Stimulated activated naive CD4-positive, alpha-beta T cell (primary cell): Measurements from ENCODE around the gene CYP46A1.
A peak's percentile ranks its signal among the peaks of the same experiment; 100 is the strongest.
"Not testable (repeated sequence)": the region's sequence is repeated elsewhere in the genome, so short reads cannot be mapped to it uniquely, and the experiment has no call there.

ENCODE experiments used
- DNase-seq, 6 experiments: peaks; one replicate each; lab custom pipeline; 2025; lab: John Stamatoyannopoulos, UW

The CYP46A1 gene

DNA sequence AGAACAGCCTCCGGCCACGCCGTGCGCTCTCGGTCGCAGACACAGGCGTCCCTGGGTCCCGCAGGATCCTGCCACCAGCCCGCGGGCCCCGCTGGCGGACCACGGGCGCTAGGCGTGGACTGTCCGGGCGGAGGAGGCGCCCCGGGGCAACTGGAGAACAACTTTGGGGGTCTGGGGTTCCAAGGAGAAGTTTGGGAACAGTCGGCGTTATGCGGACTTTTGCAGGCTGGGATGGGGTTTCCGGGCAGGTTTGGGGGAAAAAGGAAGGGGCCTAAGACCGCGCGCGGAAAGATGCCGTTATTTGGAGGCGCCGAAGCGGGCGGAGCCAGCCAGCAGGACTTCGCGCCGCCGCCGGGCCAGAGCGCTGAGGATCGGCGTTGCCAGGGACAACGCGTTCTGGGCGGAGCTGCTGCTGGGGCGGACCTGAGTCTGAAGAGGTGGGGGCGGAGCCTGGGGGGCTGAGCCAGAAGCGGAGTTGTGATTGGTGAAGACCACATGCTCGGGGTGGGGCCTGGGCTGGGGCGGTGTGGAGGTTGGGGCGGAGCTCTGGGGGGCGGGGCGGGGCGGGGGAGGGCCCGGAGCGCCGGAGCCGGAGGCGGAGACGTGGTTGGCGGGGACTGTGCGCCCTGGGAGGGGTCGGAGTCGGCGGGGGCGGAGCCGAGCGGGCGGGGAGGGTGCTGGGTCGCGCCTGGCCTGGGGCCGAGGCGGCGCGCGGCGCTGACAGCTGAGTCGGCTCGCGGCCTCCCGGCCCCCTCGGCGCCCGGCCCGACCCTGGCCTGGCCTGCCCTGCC, at the start of gene CYP46A1:
TSS of gene CYP46A1 (plus strand) at position 680 of the 791 bp plus-strand sequence. CDS start 120 bp downstream, outside the sequence.
- peak; percentile 96 to 99 (median 98) for DNase-seq

DNA sequence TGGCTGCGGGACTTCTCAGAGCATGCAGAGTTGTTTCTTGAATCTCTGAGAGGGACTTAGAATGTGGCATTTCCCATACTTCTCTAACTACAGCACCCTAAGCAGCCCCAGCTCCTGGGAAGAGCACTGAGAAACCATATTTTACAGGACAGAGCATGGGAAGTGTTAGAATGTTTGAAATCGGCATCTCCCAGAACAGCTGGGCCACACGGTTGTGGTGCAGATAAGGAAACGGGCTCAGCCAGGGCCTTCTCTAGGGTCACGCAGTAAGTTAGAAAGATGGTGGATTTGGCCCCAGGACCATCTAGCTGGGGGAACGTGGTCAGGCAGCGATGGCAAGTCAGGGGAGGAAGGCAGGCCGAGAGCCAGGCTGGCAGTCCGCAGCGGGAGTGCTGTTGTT, 49.7 kb upstream of the CYP46A1 start:
- DNase-seq: no peak

DNA sequence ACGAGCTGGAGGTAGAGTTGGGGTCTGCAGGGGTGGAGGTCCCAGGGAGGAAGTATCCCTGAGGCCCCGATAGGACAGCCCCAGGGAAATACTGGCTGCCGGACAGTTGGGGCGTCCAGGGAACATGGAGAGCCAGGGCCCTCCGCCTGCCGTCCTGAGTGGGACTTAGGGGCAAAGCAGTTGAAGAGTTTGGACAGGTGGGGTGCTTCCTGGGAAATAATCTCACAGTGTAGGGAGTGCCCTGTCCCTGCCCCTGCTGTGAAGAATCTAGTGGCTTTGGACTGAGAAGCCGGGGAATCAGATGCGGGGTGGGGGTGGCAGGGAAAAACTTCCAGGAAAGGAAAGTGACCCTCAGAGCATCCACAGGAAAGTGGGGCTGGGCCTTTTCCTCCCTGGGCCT, 49.0 kb upstream of the CYP46A1 start:
- DNase-seq: no peak

DNA sequence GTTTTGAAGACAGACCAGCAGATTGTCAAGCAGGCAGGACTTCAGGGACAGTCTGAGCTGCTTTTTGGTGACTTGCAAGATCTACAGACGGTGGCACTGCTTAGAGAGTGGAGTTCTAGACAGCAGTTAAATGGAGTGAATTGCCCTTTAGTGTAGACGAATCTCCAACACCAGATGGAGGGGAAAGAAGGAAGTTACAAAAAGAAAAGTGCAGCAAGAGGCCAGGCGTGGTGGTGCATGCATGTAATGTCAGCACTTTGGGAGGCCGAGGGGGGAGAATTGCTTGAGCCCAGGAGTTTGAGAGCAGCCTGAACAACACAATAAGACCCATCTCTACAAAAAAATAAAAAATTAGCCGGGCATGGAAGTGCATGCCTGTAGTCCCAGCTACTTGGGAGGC, 47.6 kb upstream of the CYP46A1 start:
- DNase-seq: no peak

DNA sequence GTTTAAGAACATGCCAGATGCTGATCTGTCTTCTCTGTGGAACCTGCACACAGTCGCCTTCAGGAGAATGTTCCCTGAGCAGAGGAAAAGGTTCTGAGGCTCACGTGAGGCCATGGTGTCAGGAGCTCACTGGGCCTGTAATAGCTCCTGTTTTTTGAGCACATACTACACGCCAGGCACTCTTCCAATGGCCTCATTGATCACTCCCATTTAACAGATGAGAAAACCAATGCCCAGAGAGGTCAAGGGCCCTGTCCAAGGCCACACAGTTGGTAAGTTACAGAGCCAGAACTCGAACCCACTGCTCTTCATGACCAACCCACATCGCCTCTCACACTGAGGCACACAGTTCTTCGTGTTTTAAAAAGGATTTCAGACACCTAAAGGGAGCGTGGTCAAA, 46.5 kb upstream of the CYP46A1 start:
- no peak for DNase-seq

DNA sequence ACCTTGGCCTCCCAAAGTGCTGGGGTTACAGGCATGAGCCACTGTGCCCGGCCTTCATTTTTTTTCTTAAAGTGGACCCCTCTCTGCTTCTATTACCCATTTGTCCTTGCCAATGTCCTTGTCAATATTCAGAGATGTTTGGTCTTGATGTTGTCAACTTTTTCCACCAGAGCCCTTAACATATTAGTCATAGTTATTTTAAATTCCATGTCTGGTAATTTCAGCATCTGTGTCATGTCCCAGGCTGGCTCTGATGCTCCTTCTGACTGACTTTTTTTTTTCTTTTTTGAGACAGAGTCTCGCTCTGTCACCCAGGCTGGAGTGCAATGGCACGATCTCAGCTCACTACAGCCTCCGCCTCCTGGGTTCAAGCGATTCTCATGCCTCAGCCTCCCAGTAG, 41.3 kb upstream of the CYP46A1 start:
- not testable (repeated sequence) for DNase-seq

DNA sequence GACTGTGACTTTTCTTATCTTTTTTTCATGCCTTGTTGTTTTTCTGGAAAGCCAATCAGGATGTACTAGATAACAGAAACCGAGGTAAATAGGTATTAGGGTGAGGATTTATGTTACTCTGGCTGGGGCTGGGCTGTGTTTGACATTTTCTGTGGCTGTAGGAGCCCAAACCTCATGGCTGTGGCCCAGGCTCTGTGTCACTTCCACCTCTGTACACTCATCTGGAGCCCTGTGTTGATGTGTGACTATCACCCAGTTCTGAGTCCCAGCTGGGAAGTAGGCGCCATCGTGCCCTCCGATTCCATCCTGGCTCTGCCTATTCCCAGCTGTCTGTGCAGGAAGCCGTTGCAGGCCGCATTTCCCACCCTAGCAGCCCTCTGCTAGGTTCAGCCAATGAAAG, 40.8 kb upstream of the CYP46A1 start:
- DNase-seq: no peak

DNA sequence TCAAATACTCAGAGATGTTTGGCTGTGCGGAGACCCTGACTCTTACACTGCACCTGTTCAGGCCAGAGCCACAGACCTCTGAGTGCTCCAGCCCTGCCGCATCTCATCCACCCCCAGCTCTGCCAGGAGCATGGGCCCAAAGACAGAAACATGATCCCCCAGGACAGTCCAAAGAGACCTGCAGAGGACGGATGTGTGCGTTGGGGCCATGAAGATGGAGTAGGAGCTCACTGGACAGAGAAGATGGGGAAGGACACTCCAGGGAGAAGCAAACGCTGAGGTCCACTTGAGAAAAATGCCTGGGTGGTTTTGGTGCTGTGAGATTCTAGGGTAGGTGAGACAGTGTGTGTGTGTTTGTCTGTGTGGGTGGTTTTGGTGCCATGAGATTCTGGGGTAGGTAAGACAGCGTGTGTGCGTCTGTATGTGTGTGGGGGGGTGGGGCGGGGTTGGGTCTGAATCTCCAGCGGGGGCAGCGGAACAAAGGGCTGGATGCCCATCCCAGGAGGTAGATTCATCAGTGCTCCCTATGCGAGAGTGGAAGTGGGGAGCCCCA, 40.0 kb upstream of the CYP46A1 start:
- no peak for DNase-seq

DNA sequence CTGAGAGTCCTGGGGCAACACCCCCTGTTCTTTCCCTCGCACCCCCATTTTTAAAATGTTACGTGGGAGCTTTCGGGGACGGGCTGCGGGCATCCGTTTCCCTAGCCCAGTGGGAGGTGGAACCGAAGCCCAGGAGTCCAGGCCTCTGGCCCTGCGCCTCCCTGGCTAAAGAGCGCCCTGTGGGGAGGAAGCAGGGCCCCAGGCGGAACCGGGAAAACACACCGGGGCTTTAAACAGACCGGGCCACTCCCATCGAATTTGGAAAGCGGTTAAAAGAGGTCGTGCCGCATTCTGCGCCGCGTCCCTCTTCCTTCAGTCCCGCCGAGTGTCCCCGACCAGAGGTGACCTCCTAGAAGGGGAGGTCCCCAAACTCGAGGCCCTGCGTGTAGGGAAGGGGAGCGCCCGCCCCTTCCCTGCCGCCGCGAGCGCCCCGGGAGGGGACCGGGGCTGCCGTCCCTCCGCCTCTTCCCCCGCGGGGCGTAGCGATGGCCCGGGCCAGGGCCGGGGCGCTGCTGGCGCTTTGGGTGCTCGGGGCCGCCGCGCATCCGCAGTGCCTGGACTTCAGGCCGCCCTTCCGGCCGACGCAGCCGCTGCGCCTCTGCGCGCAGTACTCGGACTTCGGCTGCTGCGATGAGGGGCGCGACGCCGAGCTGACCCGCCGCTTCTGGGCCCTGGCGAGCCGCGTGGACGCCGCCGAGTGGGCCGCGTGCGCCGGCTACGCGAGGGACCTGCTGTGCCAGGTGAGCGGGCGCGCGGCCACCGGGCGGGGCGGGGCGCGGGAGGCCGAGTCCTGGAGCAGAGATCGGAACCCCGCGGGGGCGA, 39.2 kb upstream of the CYP46A1 start, which contains the start of gene HHIPL1:
TSS of gene HHIPL1 (plus strand) at position 407 of the 822 bp plus-strand sequence. CDS start at position 486, 79 bp downstream.
- no peak for DNase-seq

DNA sequence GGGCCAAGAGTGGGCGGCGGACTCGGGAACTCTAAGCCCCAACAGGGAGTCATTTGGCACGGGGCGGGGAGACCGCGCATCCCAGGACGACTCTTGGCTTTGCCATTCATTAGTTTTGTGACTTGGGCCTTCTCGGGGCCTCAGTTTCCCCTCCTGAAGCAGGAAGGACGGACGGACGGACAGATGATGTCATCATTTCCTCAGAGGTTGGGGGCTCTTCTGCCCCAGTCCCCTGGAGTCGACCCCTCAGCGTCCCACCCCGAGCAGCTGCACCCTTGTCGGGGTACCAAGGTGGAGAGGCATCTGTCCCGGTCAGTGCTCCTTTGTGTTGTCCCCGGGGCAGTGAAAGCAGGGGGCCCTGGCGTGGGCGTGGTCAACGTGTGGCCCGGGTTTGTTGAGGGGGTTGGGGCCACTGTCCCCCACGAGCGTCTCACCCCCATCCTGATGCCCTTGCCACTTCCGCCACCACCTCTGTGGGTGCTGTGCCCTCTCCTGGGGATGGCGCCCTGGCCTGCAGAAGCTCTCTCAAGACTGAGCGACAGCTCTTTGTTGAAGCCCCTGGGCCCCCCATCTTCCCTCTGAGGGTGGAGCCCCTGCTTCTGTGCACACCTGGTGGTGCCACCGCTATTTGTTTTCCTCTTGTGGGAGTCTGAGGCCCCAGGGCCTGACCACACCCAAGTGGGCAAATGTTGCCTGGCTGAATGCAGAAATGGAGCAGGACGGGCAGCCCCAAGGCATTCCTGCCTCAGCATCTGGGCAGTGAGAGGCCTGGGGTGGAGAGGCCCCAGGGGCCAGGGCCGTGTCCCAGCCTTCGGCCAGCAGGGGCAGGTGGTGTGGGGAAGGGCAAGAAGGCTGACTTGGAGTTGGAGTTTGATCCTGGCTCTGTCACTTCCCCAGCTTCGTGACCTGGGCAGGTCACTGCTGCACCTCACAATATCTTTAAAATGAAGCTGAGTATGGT, 38.3 kb upstream of the CYP46A1 start:
- no peak for DNase-seq

DNA sequence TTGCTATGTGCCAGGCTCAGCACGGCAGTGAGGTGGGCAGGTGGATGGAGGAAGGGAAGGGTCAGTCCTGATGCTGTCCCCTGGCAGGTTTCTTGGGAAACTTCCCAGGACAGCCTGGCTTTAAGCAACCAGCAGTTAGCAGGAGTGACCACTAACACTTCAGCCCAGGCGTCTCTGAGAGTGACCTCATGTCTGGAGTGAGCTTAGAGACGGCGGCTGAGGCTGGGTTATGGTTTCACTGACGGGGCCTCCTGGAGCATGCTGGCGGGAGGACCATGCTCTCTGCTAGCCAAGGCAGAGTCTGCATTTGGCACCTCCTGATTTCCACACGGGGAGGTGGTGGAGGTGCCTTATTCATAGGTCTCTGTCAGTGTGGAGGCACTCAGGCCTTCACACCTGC, 36.7 kb upstream of the CYP46A1 start:
- no peak for DNase-seq

DNA sequence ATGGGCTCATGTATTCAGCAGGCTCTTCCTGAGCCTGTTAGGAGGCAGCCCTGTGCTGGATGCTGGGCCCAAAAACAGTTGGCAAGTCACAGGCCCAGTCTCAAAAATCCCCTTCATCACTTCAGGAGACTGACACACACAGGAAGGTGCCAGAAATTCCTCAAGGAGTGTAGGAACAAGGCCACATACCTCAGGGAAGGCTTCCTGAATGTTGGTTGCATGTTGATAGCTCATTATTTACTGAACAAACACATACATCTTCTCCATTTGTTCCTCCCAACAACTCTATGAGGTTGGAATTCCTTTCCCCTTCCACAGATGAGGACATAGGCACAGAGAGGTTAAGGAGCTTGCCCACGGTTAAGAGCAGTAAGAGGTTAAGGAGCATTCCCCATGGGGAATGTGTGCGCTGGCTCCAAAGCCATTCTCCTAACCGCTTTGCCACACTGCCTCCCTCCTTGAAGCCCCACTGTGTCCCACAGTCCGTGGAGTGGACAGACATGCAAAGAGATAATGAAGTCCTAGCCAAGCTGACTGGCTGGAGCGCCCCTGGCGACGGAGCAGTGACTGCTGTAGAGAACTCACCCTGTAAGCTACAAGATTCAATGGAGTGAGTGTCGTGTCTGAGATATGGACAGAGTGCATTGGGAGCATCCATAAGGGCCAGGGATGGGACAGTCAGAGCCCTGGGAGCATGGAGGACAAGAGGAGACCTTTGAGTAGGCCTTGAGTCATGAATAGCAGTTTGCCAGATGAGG, 35.9 kb upstream of the CYP46A1 start:
- DNase-seq: no peak

DNA sequence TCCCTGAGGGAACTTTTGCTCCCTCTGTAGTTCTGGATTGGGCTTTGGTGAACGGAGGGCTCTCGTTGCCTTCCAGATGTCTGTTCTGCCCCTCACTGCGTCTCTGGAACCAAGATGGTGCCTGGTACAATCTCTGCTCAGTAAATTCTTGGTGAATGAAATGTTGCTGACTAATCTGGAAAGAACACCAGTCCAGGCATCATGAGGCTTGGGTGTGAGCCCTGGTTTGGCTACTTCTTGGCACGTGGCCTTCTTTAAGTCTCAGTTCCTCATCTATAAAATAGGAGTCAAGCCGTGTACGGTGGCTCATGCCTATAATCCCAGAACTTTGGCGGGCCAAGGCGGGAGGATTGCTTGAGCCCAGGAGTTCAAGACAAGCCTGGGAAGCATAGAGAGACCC, 34.9 kb upstream of the CYP46A1 start:
- DNase-seq: no peak

DNA sequence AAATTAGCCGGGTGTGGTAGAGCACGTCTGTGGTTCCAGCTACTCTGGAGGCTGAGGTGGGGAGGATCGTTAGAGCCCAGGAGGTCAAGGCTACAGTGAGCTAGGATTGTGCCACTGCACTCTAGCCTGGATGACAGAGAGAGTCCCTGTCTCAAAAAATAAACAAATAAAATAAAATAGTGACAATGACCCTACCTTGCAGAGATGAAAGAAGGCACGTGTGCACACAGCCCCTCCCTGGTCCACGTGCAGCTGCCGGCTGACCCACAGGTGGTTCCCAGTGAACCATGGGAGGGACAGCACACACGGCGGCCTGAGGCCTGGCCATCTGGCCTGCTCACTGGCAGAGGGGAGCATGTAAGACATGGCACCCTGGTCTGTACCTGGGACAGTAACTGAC, 34.5 kb upstream of the CYP46A1 start:
- DNase-seq: no peak

DNA sequence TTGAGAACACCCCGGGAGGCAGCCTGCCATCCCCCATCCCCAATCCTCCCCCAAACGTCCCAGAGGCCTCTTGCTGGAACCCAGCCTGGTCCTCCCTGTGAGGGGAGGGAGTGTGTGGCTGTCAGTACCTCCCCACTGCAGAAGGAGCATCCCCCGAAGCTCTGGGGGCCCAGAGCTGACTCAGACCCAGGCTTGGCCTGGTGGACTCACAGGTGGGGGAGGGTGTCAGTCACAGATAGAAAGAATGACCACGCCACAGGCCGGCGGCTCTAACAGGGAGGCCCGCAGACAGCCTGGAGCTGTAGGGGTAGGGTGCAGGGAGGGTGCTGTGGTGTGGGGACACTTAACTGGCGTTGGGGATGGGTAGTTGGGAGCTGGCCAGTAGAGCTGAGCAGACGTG, 33.9 kb upstream of the CYP46A1 start:
- DNase-seq: no peak

DNA sequence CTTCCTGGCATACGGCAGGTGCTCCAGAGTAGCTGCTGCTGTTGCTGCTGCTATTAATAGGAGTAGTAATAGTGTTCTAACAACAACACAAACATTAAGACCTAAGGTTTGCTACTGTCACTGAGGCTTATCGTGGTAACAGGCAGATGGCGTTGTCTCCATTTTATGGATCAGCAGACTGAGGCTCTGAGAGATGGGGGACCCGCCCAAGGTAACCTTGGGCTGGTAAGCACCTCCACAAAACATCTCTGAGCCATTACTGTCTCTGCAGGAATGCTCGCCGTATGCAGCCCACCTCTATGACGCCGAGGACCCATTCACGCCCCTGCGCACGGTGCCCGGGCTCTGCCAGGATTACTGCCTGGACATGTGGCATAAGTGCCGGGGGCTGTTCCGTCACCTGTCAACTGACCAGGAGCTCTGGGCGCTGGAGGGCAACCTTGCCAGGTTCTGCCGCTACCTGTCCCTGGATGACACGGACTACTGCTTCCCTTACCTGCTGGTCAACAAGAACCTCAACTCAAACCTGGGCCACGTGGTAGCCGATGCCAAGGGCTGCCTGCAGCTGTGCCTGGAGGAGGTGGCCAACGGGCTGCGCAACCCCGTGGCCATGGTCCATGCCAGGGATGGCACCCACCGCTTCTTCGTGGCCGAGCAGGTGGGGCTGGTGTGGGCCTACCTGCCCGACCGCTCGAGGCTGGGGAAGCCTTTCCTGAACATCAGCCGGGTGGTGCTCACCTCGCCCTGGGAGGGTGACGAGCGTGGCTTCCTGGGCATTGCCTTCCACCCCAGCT, 31.9 kb upstream of the CYP46A1 start:
- no peak for DNase-seq

DNA sequence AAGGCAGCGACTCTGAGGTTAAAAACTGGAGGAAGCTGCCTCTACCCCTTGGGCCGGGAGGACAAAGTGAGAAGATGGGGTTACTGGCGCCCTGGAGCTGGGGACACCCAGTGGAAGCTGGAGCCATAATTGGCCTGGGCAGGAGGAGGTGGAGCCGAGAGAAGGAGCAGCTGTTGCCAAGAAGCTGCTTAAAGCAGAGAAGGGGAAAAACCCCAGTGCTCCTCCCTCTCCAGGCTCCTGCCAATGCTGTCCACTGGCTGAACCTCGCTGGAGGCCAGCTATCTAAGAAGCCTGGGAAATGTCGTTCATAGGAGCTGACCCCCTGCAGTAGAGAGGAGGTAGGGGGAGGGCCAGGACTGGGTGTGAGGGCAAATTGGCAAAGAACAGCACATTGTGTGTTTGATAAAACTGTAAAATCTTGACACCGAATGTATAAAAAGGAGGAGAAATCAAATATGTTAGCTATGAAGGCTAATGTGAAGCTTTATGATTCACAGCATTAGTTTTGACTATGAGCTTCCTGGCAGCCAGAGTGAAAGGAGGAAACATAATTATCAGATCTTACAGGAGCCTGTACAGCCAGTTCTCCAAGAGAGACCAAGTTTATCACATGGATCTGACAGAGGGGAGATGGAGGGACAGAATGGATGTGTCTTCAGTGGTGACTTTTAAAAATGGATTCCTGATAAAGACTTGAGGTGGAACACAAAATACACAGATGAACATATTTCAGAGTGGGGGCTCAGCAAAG, 29.7 kb upstream of the CYP46A1 start:
- DNase-seq: no peak

DNA sequence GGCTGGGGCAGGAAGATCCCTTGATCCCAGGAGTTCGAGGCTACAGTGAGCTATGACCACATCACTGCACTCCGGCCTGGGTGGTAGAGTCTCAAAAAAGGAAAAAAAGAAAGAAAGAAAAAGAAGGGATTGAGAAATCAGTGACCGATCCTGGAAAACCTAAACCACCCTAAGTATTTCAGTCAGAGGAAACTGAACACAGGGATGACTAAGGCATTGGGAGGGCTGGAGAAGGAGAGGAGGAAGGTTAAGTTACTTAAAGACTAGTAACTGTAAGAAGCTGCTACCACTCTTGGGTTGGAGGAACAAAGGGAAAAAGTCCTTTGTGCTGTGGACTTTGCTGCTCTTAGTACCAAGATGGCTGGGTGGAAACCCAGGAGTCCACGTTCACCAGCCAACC, 28.6 kb upstream of the CYP46A1 start:
- DNase-seq: no peak

DNA sequence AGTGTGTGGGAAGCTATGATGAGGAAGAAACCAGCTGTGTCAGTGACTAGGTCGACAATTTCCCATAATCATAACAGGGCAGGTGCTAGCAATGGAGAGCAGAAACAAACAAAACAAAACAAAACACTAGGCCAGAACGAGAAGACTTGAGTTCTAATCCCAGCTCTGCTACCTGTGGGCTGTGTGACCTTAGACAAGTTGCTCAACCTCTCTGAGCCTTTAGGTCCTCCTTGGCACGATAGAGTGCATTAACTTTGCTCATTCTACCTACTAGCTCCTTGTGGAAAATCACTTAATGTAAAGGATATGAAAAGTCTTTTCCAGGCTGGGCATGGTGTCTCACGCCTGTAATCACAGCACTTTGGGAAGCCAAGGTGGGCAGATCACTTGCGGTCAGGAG, 27.9 kb upstream of the CYP46A1 start:
- no peak for DNase-seq
